HG03432 (cell line): ENCODE data around the gene SOCS1.

Source experiments
- ATAC-seq: cut with Tn5 transposase; IDR thresholded peaks from one replicate; pipeline ENCODE4 v1.9.1; 2021; ENCODE audit warnings: mild to moderate bottlenecking, moderate library complexity; ENCODE audit not compliant: unreplicated experiment

SOCS1 gene

GRCh38 chr16:11263737-11264136 is 7.7 kb upstream of the SOCS1 start:
- ATAC-seq = no peak

- no peak for ATAC-seq
These were observed 6.9 kb upstream of the SOCS1 start for GRCh38 chr16:11262915-11263314.

- no peak for ATAC-seq
These were observed 4.6 kb upstream of the SOCS1 start for GRCh38 chr16:11260596-11260966.

- ATAC-seq = no peak
These were observed 3.9 kb upstream of the SOCS1 start for GRCh38 chr16:11259655-11260595.

- no peak for ATAC-seq
These were observed 2.8 kb upstream of the SOCS1 start for GRCh38 chr16:11258553-11259492.

- no peak for ATAC-seq
These were observed 1.3 kb upstream of the SOCS1 start for GRCh38 chr16:11257131-11257938.

GRCh38 chr16:11256661-11257130 is 692 bp upstream of the SOCS1 start:
- no peak for ATAC-seq

- ATAC-seq = peak; percentile 9
These were observed 879 bp downstream of the SOCS1 start for GRCh38 chr16:11254913-11255736.

- no peak for ATAC-seq
These were observed 1.8 kb downstream of the SOCS1 start for GRCh38 chr16:11253995-11254912.

- ATAC-seq = no peak
These were observed 2.7 kb downstream of the SOCS1 start for GRCh38 chr16:11253009-11253994.

GRCh38 chr16:11252482-11252931 is 3.5 kb downstream of the SOCS1 start:
- no peak for ATAC-seq

- ATAC-seq = no peak
These were observed 4.2 kb downstream of the SOCS1 start for GRCh38 chr16:11251525-11252481.

- no peak for ATAC-seq
These were observed 5.0 kb downstream of the SOCS1 start for GRCh38 chr16:11250786-11251524.

GRCh38 chr16:11250091-11250785 is 5.8 kb downstream of the SOCS1 start:
- no peak for ATAC-seq
